IPS-18a (cell line): Measurements from ENCODE around the gene LGALS3BP.
"Not testable (repeated sequence)": the region's sequence is repeated elsewhere in the genome, so short reads cannot be mapped to it uniquely, and the experiment has no call there.

Source experiments
- H3K27ac ChIP-seq: one replicate; pipeline ENCODE4 v1.5.1; 2013; ENCODE audit warnings: low read length
- H3K27me3 ChIP-seq: one replicate; pipeline ENCODE4 v1.6.1; 2013; ENCODE audit warnings: mild to moderate bottlenecking, low read length; ENCODE audit not compliant: control insufficient read depth, insufficient read depth
- H3K36me3 ChIP-seq: one replicate; pipeline ENCODE4 v1.6.1; 2013; ENCODE audit warnings: low read depth, low read length; ENCODE audit not compliant: control insufficient read depth
- H3K4me1 ChIP-seq: one replicate; pipeline ENCODE4 v1.6.1; 2013; ENCODE audit warnings: low read depth, low read length; ENCODE audit not compliant: control insufficient read depth
- H3K4me3 ChIP-seq: one replicate; pipeline ENCODE4 v1.5.1; 2013; ENCODE audit warnings: low read length
- H3K9ac ChIP-seq: one replicate; pipeline ENCODE4 v1.6.1; 2013; ENCODE audit warnings: mild to moderate bottlenecking, low read length, moderate library complexity
- H3K9me3 ChIP-seq: one replicate; pipeline ENCODE4 v1.6.1; 2013; ENCODE audit warnings: low read depth, low read length; ENCODE audit not compliant: control insufficient read depth

The LGALS3BP gene

GRCh38 chr17:79022507-79022991 lies 42.8 kb upstream of the LGALS3BP start:
- Histone ChIP-seq H3K27me3 (peaks cover 79% of the 10 kb centered on the region), H3K27ac (no peak overlapping the region), H3K9ac (no peak overlapping the region), H3K36me3 (no peaks in the 10 kb centered on the region), H3K4me3 (no peak overlapping the region), H3K4me1 (peaks cover 6% of the 10 kb centered on the region), H3K9me3 (no peaks in the 10 kb centered on the region)

- H3K9ac ChIP-seq, H3K9me3 ChIP-seq, H3K27ac ChIP-seq, H3K4me3 ChIP-seq, H3K36me3 ChIP-seq, H3K4me1 ChIP-seq: not testable (repeated sequence)
- peaks cover 74% of the 10 kb centered on the region for H3K27me3 ChIP-seq
Observed at GRCh38 chr17:79021929-79022328, 42.2 kb upstream of the LGALS3BP start.

- peaks cover 4% of the 10 kb centered on the region for H3K9me3 ChIP-seq
- H3K4me3 ChIP-seq: no peak overlapping the region
- no peak overlapping the region for H3K9ac ChIP-seq
- H3K4me1 ChIP-seq: peaks cover 6% of the 10 kb centered on the region
- peaks cover 62% of the 10 kb centered on the region for H3K27me3 ChIP-seq
- no peaks in the 10 kb centered on the region for H3K36me3 ChIP-seq
- no peak overlapping the region for H3K27ac ChIP-seq
Observed at GRCh38 chr17:79020631-79021301, 41.0 kb upstream of the LGALS3BP start.

GRCh38 chr17:79019632-79020584 lies 40.2 kb upstream of the LGALS3BP start:
- Histone ChIP-seq H3K27me3 (peaks cover 54% of the 10 kb centered on the region), H3K9me3 (peaks cover 5% of the 10 kb centered on the region), H3K4me1 (peaks cover 6% of the 10 kb centered on the region), H3K9ac (no peak overlapping the region), H3K27ac (no peak overlapping the region), H3K36me3 (no peaks in the 10 kb centered on the region), H3K4me3 (no peak overlapping the region)

GRCh38 chr17:79019261-79019631 lies 39.5 kb upstream of the LGALS3BP start:
- Histone ChIP-seq H3K36me3 (no peaks in the 10 kb centered on the region), H3K27me3 (peaks cover 47% of the 10 kb centered on the region), H3K4me1 (peaks cover 6% of the 10 kb centered on the region), H3K4me3 (no peak overlapping the region), H3K9ac (no peak overlapping the region), H3K9me3 (peaks cover 10% of the 10 kb centered on the region), H3K27ac (no peak overlapping the region)

GRCh38 chr17:79018370-79018695 lies 38.6 kb upstream of the LGALS3BP start:
- peaks cover 38% of the 10 kb centered on the region for H3K27me3 ChIP-seq
- H3K9ac ChIP-seq: no peak overlapping the region
- H3K36me3 ChIP-seq: no peaks in the 10 kb centered on the region
- H3K4me1 ChIP-seq: peaks cover under 1% of the 10 kb centered on the region
- H3K9me3 ChIP-seq: peaks cover 16% of the 10 kb centered on the region
- H3K27ac ChIP-seq: no peak overlapping the region
- H3K4me3 ChIP-seq: no peak overlapping the region

GRCh38 chr17:79017546-79018369 lies 38.0 kb upstream of the LGALS3BP start:
- Histone ChIP-seq H3K36me3 (no peaks in the 10 kb centered on the region), H3K27ac (no peak overlapping the region), H3K9ac (no peak overlapping the region), H3K27me3 (peaks cover 32% of the 10 kb centered on the region), H3K4me1 (no peaks in the 10 kb centered on the region), H3K4me3 (no peak overlapping the region), H3K9me3 (peaks cover 16% of the 10 kb centered on the region)

- Histone ChIP-seq H3K9me3 (peaks cover 16% of the 10 kb centered on the region), H3K27ac (no peak overlapping the region), H3K4me3 (no peak overlapping the region), H3K27me3 (peaks cover under 1% of the 10 kb centered on the region), H3K4me1 (no peaks in the 10 kb centered on the region), H3K36me3 (no peaks in the 10 kb centered on the region), H3K9ac (no peak overlapping the region)
Observed at GRCh38 chr17:79014158-79014758, 34.5 kb upstream of the LGALS3BP start.

- Histone ChIP-seq H3K9ac (no peak overlapping the region), H3K27me3 (peaks cover 17% of the 10 kb centered on the region), H3K9me3 (peaks cover 16% of the 10 kb centered on the region), H3K4me1 (no peaks in the 10 kb centered on the region), H3K27ac (no peak overlapping the region), H3K36me3 (no peaks in the 10 kb centered on the region), H3K4me3 (no peak overlapping the region)
Observed at GRCh38 chr17:79012563-79013134, 32.9 kb upstream of the LGALS3BP start.

GRCh38 chr17:79011451-79012147 lies 31.9 kb upstream of the LGALS3BP start:
- peaks cover 16% of the 10 kb centered on the region for H3K9me3 ChIP-seq
- H3K27ac ChIP-seq: no peak overlapping the region
- no peak overlapping the region for H3K4me3 ChIP-seq
- H3K4me1 ChIP-seq: no peaks in the 10 kb centered on the region
- H3K36me3 ChIP-seq: no peaks in the 10 kb centered on the region
- H3K27me3 ChIP-seq: peaks cover 27% of the 10 kb centered on the region
- no peak overlapping the region for H3K9ac ChIP-seq
